ENCODE data around the gene PAM. TPM values are rescaled to one million over a fixed set of nuclear protein-coding genes. Genes with fewer than 3 reads are reported as not detected.
"Not testable (repeated sequence)": the region's sequence is repeated elsewhere in the genome, so short reads cannot be mapped to it uniquely, and the experiment has no call there.

Gene PAM
- polyA plus RNA-seq, 3 donors = 174 to 199 (median 177) TPM

- no peak for DNase-seq
Observed at GRCh38 chr5:102981957-102982635, 227.0 kb downstream of the PAM start.

- no peak for DNase-seq
Observed at GRCh38 chr5:102986074-102986473, 231.0 kb downstream of the PAM start.

GRCh38 chr5:102988459-102988858, 233.4 kb downstream of the PAM start:
- no peak for DNase-seq

- no peak for DNase-seq
Observed at GRCh38 chr5:102991802-102992201, 236.7 kb downstream of the PAM start.

GRCh38 chr5:102996011-102996575, 241.0 kb downstream of the PAM start:
- DNase-seq = no peak

GRCh38 chr5:102998224-102998623, 243.1 kb downstream of the PAM start:
- no peak for DNase-seq

- no peak for DNase-seq
Observed at GRCh38 chr5:102999191-102999590, 244.1 kb downstream of the PAM start.

GRCh38 chr5:102999621-103000020, 244.5 kb downstream of the PAM start:
- DNase-seq = not testable (repeated sequence)

- no peak for DNase-seq
Observed at GRCh38 chr5:103000089-103000488, 245.0 kb downstream of the PAM start.

- no peak for DNase-seq
Observed at GRCh38 chr5:103003872-103004271, 248.8 kb downstream of the PAM start.

GRCh38 chr5:103005276-103005675, 250.2 kb downstream of the PAM start:
- no peak for DNase-seq

- no peak for DNase-seq
Observed at GRCh38 chr5:103006921-103007320, 251.8 kb downstream of the PAM start.

- DNase-seq = no peak
Observed at GRCh38 chr5:103010168-103010567, 255.1 kb downstream of the PAM start.

GRCh38 chr5:103013933-103014552, 258.9 kb downstream of the PAM start:
- DNase-seq = no peak

GRCh38 chr5:103014983-103015382, 259.9 kb downstream of the PAM start:
- no peak for DNase-seq

- no peak for DNase-seq
Observed at GRCh38 chr5:103016167-103016566, 261.1 kb downstream of the PAM start.

GRCh38 chr5:103019804-103020203, 264.7 kb downstream of the PAM start:
- no peak for DNase-seq

- no peak for DNase-seq
Observed at GRCh38 chr5:103021314-103021713, 266.2 kb downstream of the PAM start.

GRCh38 chr5:103027267-103027666, 272.2 kb downstream of the PAM start:
- DNase-seq = no peak

GRCh38 chr5:103031607-103032006, 276.5 kb downstream of the PAM start:
- DNase-seq = no peak

- no peak for DNase-seq
Observed at GRCh38 chr5:103033696-103034095, 278.6 kb downstream of the PAM start.

- DNase-seq = no peak
Observed at GRCh38 chr5:103034662-103035392, 279.7 kb downstream of the PAM start.

GRCh38 chr5:103035701-103036100, 280.6 kb downstream of the PAM start:
- DNase-seq = no peak

Data from renal pelvis (tissue), 4 donors.